ENCODE measurements around the gene RAPGEF5.

The RAPGEF5 gene

GRCh38 chr7:22356701-22357310, at the start of gene RAPGEF5:
RAPGEF5 (minus strand) TSS chr7:22357154; CDS start chr7:22357060, 94 bp downstream.
- no peak for DNase-seq

- no peak for DNase-seq
Observed at GRCh38 chr7:22406715-22407114, 49.8 kb upstream of the RAPGEF5 start.

GRCh38 chr7:22404421-22405023, 47.6 kb upstream of the RAPGEF5 start:
- DNase-seq, result no peak

GRCh38 chr7:22403344-22403743, 46.4 kb upstream of the RAPGEF5 start:
- no peak for DNase-seq

- DNase-seq, result no peak
Observed at GRCh38 chr7:22402250-22402649, 45.3 kb upstream of the RAPGEF5 start.

- DNase-seq, result no peak
Observed at GRCh38 chr7:22400936-22401553, 44.1 kb upstream of the RAPGEF5 start.

- DNase-seq, result no peak
Observed at GRCh38 chr7:22400150-22400814, 43.3 kb upstream of the RAPGEF5 start.

GRCh38 chr7:22399546-22399945, 42.6 kb upstream of the RAPGEF5 start:
- no peak for DNase-seq

- DNase-seq, result no peak
Observed at GRCh38 chr7:22399091-22399490, 42.1 kb upstream of the RAPGEF5 start.

GRCh38 chr7:22397981-22398380, 41.0 kb upstream of the RAPGEF5 start:
- no peak for DNase-seq

GRCh38 chr7:22395222-22395621, 38.3 kb upstream of the RAPGEF5 start:
- DNase-seq, result no peak

GRCh38 chr7:22394739-22395138, 37.8 kb upstream of the RAPGEF5 start:
- DNase-seq, result no peak

- DNase-seq, result no peak
Observed at GRCh38 chr7:22393913-22394729, 37.2 kb upstream of the RAPGEF5 start.

GRCh38 chr7:22390516-22390915, 33.6 kb upstream of the RAPGEF5 start:
- no peak for DNase-seq

GRCh38 chr7:22389892-22390291, 32.9 kb upstream of the RAPGEF5 start:
- no peak for DNase-seq

GRCh38 chr7:22387583-22387982, 30.6 kb upstream of the RAPGEF5 start:
- no peak for DNase-seq

GRCh38 chr7:22386865-22387264, 29.9 kb upstream of the RAPGEF5 start:
- no peak for DNase-seq

- no peak for DNase-seq
Observed at GRCh38 chr7:22386206-22386858, 29.4 kb upstream of the RAPGEF5 start.

- no peak for DNase-seq
Observed at GRCh38 chr7:22385326-22385725, 28.4 kb upstream of the RAPGEF5 start.

- no peak for DNase-seq
Observed at GRCh38 chr7:22380333-22380732, 23.4 kb upstream of the RAPGEF5 start.

GRCh38 chr7:22378199-22378980, 21.4 kb upstream of the RAPGEF5 start:
- DNase-seq, result no peak

- DNase-seq, result no peak
Observed at GRCh38 chr7:22377703-22378102, 20.7 kb upstream of the RAPGEF5 start.
